ENCODE results near the gene CCDC150. TPM values are rescaled to one million over a fixed set of nuclear protein-coding genes. Genes with fewer than 3 reads are reported as not detected.

The CCDC150 gene
- total RNA-seq, result 1.2 and 5.9 TPM in 2 replicates

DNA sequence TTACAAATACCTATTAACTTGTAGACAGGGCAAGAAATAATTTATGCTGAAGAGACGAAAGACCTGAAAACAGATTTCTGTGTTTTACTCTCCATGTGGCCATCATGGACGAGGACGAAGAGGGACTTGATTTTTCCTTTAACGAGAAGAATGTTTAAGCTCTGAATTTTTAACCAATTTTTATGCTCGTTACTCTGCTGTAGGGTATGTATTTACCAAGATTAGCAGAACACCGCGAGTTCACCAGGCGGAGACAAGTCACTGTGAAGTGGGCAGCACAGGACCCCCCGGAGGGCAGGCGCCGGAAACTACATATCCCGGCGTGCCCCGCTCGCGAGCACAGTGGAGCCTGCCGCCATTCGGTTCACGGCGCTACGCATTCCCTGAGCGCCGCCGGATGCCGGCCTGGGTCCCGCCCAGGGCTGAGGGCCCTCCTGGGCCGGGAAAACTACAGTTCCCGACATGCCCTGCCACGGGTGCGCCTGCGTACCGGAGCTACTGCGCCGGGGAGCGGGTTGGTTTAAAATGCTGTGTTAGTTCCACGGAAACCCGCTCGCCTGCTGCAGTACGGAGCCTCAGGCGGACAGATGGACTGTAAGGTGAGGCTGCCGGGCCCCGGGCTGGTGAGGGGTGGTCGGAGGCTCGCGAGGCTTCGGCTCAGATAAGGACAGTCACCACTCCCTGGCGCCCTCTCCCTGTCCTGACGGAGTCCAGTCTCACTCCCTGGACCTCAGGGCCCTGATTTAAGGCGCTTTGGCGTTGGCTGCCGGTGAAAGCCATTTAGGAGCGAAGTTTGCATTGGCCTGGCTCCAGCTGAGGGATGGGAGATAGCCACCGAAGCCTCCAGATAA is at the start of gene CCDC150:
TSS of gene CCDC150 (plus strand) at position 536 of the 851 bp plus-strand sequence. CDS start at position 588, 52 bp downstream.

DNA sequence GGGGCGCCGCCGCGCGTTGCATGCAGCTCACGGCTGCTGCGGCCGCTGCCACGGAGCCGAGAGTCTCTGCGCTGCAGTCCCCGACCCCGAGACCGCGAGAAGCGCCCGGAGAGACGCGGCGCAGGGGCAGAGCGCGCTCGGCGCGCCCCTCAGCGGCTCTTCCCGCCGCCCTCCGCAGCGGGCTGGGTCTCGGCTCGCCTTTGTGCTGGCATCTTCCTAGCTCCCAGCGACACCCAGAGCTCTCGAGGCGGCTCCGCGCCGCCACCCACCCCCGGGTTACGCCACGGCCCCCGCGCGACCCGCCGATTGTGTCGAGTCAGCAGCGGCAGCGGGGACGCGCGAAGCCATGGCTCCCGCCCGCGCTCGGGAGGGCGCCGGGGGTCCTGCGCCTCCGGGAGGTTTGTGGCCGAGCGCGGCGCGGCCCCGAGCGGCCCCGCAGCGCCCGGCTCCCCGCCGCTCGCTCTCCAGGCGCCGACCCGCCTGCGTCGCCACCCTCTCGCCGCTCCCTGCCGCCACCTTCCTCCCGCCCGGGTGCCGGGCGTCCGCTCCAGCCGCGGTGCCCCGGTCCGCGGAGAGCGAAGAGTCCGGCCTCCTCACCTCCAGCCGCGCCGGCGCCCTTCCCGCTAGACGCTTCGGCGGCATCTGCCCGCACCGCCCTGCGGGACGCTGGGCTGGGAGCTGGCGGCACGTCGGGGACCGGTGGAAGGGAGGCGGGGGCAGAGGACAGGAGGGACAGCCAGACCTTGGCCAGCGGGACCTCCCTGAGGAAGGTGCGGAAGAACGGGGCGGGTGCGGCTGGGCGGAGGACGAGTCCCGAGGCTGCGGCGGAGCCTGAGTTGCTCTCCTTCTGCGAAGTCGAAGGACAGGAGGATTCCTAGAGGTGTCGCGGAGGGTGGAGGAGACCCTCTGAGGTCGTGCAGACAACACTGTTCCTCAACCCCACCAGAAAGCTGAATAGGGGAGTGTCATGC is 46.3 kb upstream of the CCDC150 start, which contains the start of gene HECW2:
TSS of gene HECW2 (minus strand) at position 644 of the 971 bp plus-strand sequence.

Other genes starting within 250 kb of the CCDC150 start
- under 0.01 and 0.19 TPM in 2 replicates for gene HECW2, start 46.2 kb upstream of the CCDC150 start, total RNA-seq
- gene GTF3C3, start 160.0 kb downstream of the CCDC150 start, total RNA-seq, result 17.9 and 28.0 TPM in 2 replicates
- 0.09 and 0.56 TPM in 2 replicates for gene C2orf66, start 169.6 kb downstream of the CCDC150 start, total RNA-seq

Data from airway epithelial cell (primary cell).